Astrocyte (in vitro differentiated cells and primary cell): ENCODE results near the gene ACYP2. TPM values are rescaled to one million over a fixed set of nuclear protein-coding genes. Genes with fewer than 3 reads are reported as not detected.

ENCODE experiments used
- DNase-seq: peaks from one replicate; pipeline ENCODE4 v3.0.0-alpha.2; 2010; ENCODE audit warnings: low read depth
- FAIRE-seq: peaks from 2 replicates; lab custom pipeline; 2011; peaks lifted over from hg19 to GRCh38; lab: Jason Lieb, UNC
- H2AFZ ChIP-seq: 2 replicates; pipeline ENCODE4 v1.6.0; 2012; ENCODE audit warnings: low read depth, low read length, inconsistent platforms
- H3K27ac ChIP-seq: 2 replicates; pipeline ENCODE4 v1.5.1; 2011; ENCODE audit warnings: low read depth, low read length, inconsistent platforms
- H3K27me3 ChIP-seq: 2 replicates; pipeline ENCODE4 v1.6.0; 2011; ENCODE audit warnings: low read length, inconsistent platforms; ENCODE audit not compliant: insufficient read depth
- H3K36me3 ChIP-seq: 2 replicates; pipeline ENCODE4 v1.5.1; 2011; ENCODE audit warnings: low read length, inconsistent platforms; ENCODE audit not compliant: insufficient read depth
- H3K4me1 ChIP-seq: 2 replicates; pipeline ENCODE4 v1.5.1; 2011; ENCODE audit warnings: low read length, inconsistent platforms; ENCODE audit not compliant: insufficient read depth
- H3K4me2 ChIP-seq: 2 replicates; pipeline ENCODE4 v1.6.0; 2012; ENCODE audit warnings: low read length, inconsistent platforms
- H3K4me3 ChIP-seq: 2 replicates; pipeline ENCODE4 v1.5.1; 2011; ENCODE audit warnings: low read depth, mild to moderate bottlenecking, low read length, inconsistent platforms; ENCODE audit not compliant: insufficient read depth
- H3K79me2 ChIP-seq: 2 replicates; pipeline ENCODE4 v1.6.0; 2012; ENCODE audit warnings: mild to moderate bottlenecking, low read length, inconsistent platforms; ENCODE audit not compliant: insufficient read depth
- H3K9ac ChIP-seq: 2 replicates; pipeline ENCODE4 v1.6.0; 2012; ENCODE audit warnings: mild to moderate bottlenecking, low read length, inconsistent platforms
- H3K9me3 ChIP-seq: 2 replicates; pipeline ENCODE4 v1.5.1; 2012; ENCODE audit warnings: low read depth, mild to moderate bottlenecking, low read length, inconsistent platforms; ENCODE audit not compliant: insufficient read depth
- H4K20me1 ChIP-seq: 2 replicates; pipeline ENCODE4 v1.6.0; 2012; ENCODE audit warnings: low read length, inconsistent platforms; ENCODE audit not compliant: insufficient read depth
- H3K27ac Mint-ChIP-seq: one replicate; pipeline ENCODE4 v1.8.0; 2021; ENCODE audit warnings: mild to moderate bottlenecking, mixed read lengths; ENCODE audit not compliant: unreplicated experiment
- H3K27me3 Mint-ChIP-seq: one replicate; pipeline ENCODE4 v1.8.0; 2021; ENCODE audit warnings: low read depth, mixed read lengths; ENCODE audit not compliant: unreplicated experiment
- H3K36me3 Mint-ChIP-seq: one replicate; pipeline ENCODE4 v1.8.0; 2021; ENCODE audit warnings: low read depth, mixed read lengths; ENCODE audit not compliant: unreplicated experiment
- H3K4me1 Mint-ChIP-seq: one replicate; pipeline ENCODE4 v1.8.0; 2021; ENCODE audit warnings: low read depth, mixed read lengths; ENCODE audit not compliant: unreplicated experiment
- H3K4me3 Mint-ChIP-seq: one replicate; pipeline ENCODE4 v1.8.0; 2021; ENCODE audit warnings: mild to moderate bottlenecking, moderate library complexity, mixed read lengths; ENCODE audit not compliant: unreplicated experiment
- H3K9me3 Mint-ChIP-seq: one replicate; pipeline ENCODE4 v1.8.0; 2021; ENCODE audit warnings: mild to moderate bottlenecking, mixed read lengths; ENCODE audit not compliant: unreplicated experiment
- EZH2 ChIP-seq: IDR thresholded peaks from 2 replicates; pipeline ENCODE4 v1.6.1; 2012; ENCODE audit warnings: mild to moderate bottlenecking, low read length, inconsistent platforms; ENCODE audit not compliant: insufficient read depth
- total RNA-seq: library from RNA; stranded (reverse); gene quantifications from 2 replicates; pipeline ENCODE4 v1.2.1, GENCODE V29; 2021
- TF ChIP-seq, protein P1 (sequence below): IDR thresholded peaks from 2 replicates; pipeline ENCODE4 v1.5.1; 2011; ENCODE audit warnings: low read depth, mild to moderate bottlenecking, inconsistent platforms, low read length, moderate library complexity; ENCODE audit not compliant: insufficient read depth

Gene ACYP2
- total RNA-seq, 1 donor from 2014 or later, result 6.8 TPM

DNA sequence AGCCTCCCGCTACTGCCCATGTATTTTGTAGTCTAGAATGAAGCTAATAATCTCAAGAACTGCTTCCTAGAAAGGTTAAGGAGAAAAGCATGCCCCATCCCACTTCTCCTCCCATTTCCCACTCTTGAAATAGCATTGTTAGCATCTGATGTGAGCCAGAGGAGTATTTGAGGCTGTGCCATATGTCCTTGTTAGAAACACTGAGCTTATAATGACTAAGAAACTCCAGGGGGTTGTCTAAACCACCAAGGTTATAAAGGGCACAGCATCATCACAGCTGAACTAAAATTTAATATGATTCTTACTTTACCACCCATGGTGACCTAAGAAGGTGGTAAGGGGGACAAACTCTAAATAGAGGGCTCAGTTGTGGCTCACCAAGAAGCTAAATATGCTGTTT lies 124.0 kb downstream of the ACYP2 start:
- Mint-ChIP-seq H3K27me3 (no peaks in the 10 kb centered on the region), H3K4me1 (peaks cover 21% of the 10 kb centered on the region), H3K4me3 (no peak overlapping the region), H3K9me3 (no peaks in the 10 kb centered on the region), H3K36me3 (no peaks in the 10 kb centered on the region), H3K27ac (peak overlapping the region; percentile 87)
- DNase-seq (peak; percentile 93), FAIRE-seq (peak; percentile 93)
- Histone ChIP-seq H3K4me1 (peaks cover 20% of the 10 kb centered on the region), H3K27ac (peak overlapping the region; percentile 82), H2AFZ (peak overlapping the region; percentile 31), H3K36me3 (no peaks in the 10 kb centered on the region), H3K27me3 (no peaks in the 10 kb centered on the region), H3K9ac (peak overlapping the region; percentile 48), H3K79me2 (no peaks in the 10 kb centered on the region), H4K20me1 (no peaks in the 10 kb centered on the region), H3K4me2 (peak overlapping the region; percentile 67), H3K4me3 (peak overlapping the region; percentile 19), H3K9me3 (no peaks in the 10 kb centered on the region)
- TF ChIP-seq, protein P1, sequence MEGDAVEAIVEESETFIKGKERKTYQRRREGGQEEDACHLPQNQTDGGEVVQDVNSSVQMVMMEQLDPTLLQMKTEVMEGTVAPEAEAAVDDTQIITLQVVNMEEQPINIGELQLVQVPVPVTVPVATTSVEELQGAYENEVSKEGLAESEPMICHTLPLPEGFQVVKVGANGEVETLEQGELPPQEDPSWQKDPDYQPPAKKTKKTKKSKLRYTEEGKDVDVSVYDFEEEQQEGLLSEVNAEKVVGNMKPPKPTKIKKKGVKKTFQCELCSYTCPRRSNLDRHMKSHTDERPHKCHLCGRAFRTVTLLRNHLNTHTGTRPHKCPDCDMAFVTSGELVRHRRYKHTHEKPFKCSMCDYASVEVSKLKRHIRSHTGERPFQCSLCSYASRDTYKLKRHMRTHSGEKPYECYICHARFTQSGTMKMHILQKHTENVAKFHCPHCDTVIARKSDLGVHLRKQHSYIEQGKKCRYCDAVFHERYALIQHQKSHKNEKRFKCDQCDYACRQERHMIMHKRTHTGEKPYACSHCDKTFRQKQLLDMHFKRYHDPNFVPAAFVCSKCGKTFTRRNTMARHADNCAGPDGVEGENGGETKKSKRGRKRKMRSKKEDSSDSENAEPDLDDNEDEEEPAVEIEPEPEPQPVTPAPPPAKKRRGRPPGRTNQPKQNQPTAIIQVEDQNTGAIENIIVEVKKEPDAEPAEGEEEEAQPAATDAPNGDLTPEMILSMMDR, result no peak
- TF ChIP-seq EZH2, result no peak

DNA sequence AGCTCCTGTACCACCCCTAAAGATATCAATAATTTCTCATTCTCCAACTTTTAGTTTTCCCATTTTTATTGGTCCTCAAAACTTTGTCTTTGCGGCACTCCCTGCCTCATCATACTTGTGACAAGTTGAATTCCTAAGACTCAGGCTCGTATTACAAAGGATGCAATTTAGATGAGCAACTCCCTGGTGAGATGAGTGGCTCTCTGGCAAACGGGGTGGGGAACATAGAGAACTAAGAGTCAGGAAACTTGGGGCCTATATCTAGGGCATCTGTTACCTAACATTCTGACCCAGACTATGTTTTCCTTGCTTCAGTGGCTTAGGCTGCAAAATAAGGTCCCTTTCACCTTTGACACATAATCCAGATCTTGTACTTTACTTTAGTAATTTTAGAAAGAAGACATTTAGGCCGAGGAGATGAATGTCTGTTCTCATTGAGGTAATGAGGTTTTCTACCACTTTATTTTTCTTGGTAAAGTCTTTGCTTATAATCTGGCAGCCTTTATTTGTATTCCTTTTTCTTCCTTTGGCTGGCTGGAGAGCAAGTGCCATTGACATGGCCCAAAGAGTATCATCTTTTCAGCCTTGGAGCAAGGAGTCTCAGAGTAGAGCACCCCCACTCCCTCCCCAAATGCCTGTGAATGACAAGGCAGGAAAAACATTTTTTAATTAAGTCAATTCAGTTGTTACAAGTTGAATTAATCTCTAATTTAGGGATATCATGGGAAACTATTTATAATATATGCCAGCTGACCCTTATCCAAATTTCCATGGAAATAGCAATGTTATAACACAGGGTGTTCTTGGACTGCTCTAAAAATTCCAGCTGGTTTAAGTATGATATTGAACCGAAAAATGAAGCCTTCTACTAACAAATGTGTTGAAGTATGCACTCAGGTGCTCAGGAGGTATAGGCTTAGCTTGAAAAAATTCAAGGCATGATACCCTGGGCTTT lies 125.4 kb downstream of the ACYP2 start:
- Histone ChIP-seq H3K9me3 (no peaks in the 10 kb centered on the region), H3K27ac (peak overlapping the region; percentile 36), H3K79me2 (no peaks in the 10 kb centered on the region), H3K4me2 (peak overlapping the region; percentile 67), H3K4me1 (peaks cover 20% of the 10 kb centered on the region), H3K27me3 (no peaks in the 10 kb centered on the region), H3K9ac (peak overlapping the region; percentile 5), H4K20me1 (no peaks in the 10 kb centered on the region), H3K4me3 (no peak overlapping the region), H3K36me3 (no peaks in the 10 kb centered on the region), H2AFZ (no peak overlapping the region)
- Mint-ChIP-seq H3K27me3 (no peaks in the 10 kb centered on the region), H3K4me1 (peaks cover 27% of the 10 kb centered on the region), H3K27ac (peak overlapping the region; percentile 87), H3K36me3 (no peaks in the 10 kb centered on the region), H3K9me3 (no peaks in the 10 kb centered on the region), H3K4me3 (peak overlapping the region; percentile 8)
- TF ChIP-seq, protein P1, result no peak
- TF ChIP-seq EZH2, result no peak
- peak; percentile 67 for DNase-seq
- peak; percentile 47 for FAIRE-seq
